ENCODE data around the gene FAM170B.

DNA sequence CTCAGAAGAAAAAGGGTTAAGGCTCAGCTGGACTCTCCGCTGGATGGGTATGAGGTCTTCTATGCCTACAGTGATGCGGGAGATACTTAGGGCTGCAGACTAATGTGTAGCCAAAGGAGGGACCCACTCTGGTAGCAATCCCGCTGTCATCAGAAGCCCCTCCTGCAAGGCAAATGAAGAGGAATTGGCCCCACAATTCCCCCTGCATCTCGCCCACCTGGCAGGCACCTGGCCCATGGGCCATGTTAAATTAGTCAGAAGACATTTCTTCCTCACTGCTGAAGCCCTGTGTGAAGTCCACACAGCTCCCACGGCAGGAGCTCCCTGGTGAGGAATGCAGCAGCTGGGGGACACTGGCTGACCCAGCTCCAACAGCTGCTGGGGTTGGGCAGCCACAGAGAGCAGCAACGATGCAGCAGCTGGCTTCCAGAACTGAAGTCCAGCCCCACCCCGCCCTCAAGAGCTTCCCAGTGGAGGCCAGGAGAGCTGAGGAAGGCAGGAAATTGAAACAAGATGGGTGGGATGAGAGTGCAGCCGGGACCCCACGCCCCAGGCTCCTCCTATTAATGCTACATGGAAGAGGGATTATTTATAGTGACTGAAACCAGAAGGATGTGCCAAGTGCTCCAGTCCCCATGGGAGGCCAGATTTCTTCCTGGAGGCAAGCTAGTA is 24.0 kb downstream of the FAM170B start:
- TF ChIP-seq, protein P1, sequence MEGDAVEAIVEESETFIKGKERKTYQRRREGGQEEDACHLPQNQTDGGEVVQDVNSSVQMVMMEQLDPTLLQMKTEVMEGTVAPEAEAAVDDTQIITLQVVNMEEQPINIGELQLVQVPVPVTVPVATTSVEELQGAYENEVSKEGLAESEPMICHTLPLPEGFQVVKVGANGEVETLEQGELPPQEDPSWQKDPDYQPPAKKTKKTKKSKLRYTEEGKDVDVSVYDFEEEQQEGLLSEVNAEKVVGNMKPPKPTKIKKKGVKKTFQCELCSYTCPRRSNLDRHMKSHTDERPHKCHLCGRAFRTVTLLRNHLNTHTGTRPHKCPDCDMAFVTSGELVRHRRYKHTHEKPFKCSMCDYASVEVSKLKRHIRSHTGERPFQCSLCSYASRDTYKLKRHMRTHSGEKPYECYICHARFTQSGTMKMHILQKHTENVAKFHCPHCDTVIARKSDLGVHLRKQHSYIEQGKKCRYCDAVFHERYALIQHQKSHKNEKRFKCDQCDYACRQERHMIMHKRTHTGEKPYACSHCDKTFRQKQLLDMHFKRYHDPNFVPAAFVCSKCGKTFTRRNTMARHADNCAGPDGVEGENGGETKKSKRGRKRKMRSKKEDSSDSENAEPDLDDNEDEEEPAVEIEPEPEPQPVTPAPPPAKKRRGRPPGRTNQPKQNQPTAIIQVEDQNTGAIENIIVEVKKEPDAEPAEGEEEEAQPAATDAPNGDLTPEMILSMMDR (conservative IDR thresholded peaks at IDR 0.05 in 1 of 2, IDR thresholded peaks at IDR 0.05 in 1 of 2; ENCODE audit: extremely low read depth in 1 of 2, insufficient read depth in 1 of 2, low read depth in 1 of 2, low read length in 2 of 2), result no peak
- TF ChIP-seq EZH2 (IDR thresholded peaks at IDR 0.05; ENCODE audit: borderline replicate concordance, low read length), result no peak

Measured in mammary epithelial cell (primary cell).